Gastroesophageal sphincter (tissue), 3 donors: ENCODE data around the gene KLRG1.

Experiments
- POLR2AphosphoS5 ChIP-seq: sonication (generic); formaldehyde crosslinking; IDR thresholded peaks from one replicate; pipeline ENCODE4 v1.6.1; 2017; ENCODE audit warnings: antibody characterized with exemption
- TF ChIP-seq, protein P1 (sequence below), 4 experiments: fragments of 200-600 bp in 2 of 4; fragments of 450-650 bp in 2 of 4; sonication (generic) in 1 of 4; IDR thresholded peaks; one replicate each; pipeline ENCODE4 v1.5.1; 2017 to 2019; ENCODE audit warnings: antibody characterized with exemption in 4 of 4, mild to moderate bottlenecking in 2 of 4, moderate library complexity in 2 of 4

- TF ChIP-seq, protein P1, sequence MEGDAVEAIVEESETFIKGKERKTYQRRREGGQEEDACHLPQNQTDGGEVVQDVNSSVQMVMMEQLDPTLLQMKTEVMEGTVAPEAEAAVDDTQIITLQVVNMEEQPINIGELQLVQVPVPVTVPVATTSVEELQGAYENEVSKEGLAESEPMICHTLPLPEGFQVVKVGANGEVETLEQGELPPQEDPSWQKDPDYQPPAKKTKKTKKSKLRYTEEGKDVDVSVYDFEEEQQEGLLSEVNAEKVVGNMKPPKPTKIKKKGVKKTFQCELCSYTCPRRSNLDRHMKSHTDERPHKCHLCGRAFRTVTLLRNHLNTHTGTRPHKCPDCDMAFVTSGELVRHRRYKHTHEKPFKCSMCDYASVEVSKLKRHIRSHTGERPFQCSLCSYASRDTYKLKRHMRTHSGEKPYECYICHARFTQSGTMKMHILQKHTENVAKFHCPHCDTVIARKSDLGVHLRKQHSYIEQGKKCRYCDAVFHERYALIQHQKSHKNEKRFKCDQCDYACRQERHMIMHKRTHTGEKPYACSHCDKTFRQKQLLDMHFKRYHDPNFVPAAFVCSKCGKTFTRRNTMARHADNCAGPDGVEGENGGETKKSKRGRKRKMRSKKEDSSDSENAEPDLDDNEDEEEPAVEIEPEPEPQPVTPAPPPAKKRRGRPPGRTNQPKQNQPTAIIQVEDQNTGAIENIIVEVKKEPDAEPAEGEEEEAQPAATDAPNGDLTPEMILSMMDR (IDR thresholded peaks at IDR 0.05): no peak
- TF ChIP-seq POLR2AphosphoS5: no peak
These were observed 29.2 kb upstream of the KLRG1 start for GRCh38 chr12:8960176-8960575.
